Activated T-cell treated with anti-CD3 and anti-CD28 coated beads, Interleukin-2, amount 50 U/mL, for 72 hours (primary cell): ENCODE data around the gene PPP1R1C. TPM values are rescaled to one million over a fixed set of nuclear protein-coding genes. Genes with fewer than 3 reads are reported as not detected.

ENCODE experiments used
- total RNA-seq, 2 donors: library from RNA; stranded (reverse); gene quantifications; one replicate each; pipeline ENCODE4 v1.2.3, GENCODE V29; 2022

The PPP1R1C gene
- total RNA-seq, 2 donors from 2014 or later = not detected

Other genes with a start within 250 kb of the PPP1R1C start
- 10 to 100 TPM; 52.1 to 60.1 TPM for gene ITPRID2, start 94.1 kb upstream of the PPP1R1C start, total RNA-seq